Gastroesophageal sphincter (tissue), 3 donors: ENCODE measurements around the gene SLC37A1.

Experiments
- EP300 ChIP-seq: sonication (generic); formaldehyde crosslinking; IDR thresholded peaks from one replicate; pipeline ENCODE4 v1.6.1; 2017; ENCODE audit warnings: antibody characterized with exemption, mild to moderate bottlenecking
- POLR2A ChIP-seq, 2 donors: fragments of 450-650 bp; IDR thresholded peaks; one replicate each; pipeline ENCODE4 v1.6.1; 2017; ENCODE audit warnings: antibody characterized with exemption in 2 of 2, mild to moderate bottlenecking in 2 of 2, moderate library complexity in 1 of 2
- POLR2AphosphoS5 ChIP-seq: sonication (generic); formaldehyde crosslinking; IDR thresholded peaks from one replicate; pipeline ENCODE4 v1.6.1; 2017; ENCODE audit warnings: antibody characterized with exemption
- TF ChIP-seq, protein P1 (sequence below), 4 experiments: fragments of 200-600 bp in 2 of 4; fragments of 450-650 bp in 2 of 4; sonication (generic) in 1 of 4; IDR thresholded peaks; one replicate each; pipeline ENCODE4 v1.5.1; 2017 to 2019; ENCODE audit warnings: antibody characterized with exemption in 4 of 4, mild to moderate bottlenecking in 2 of 4, moderate library complexity in 2 of 4

DNA sequence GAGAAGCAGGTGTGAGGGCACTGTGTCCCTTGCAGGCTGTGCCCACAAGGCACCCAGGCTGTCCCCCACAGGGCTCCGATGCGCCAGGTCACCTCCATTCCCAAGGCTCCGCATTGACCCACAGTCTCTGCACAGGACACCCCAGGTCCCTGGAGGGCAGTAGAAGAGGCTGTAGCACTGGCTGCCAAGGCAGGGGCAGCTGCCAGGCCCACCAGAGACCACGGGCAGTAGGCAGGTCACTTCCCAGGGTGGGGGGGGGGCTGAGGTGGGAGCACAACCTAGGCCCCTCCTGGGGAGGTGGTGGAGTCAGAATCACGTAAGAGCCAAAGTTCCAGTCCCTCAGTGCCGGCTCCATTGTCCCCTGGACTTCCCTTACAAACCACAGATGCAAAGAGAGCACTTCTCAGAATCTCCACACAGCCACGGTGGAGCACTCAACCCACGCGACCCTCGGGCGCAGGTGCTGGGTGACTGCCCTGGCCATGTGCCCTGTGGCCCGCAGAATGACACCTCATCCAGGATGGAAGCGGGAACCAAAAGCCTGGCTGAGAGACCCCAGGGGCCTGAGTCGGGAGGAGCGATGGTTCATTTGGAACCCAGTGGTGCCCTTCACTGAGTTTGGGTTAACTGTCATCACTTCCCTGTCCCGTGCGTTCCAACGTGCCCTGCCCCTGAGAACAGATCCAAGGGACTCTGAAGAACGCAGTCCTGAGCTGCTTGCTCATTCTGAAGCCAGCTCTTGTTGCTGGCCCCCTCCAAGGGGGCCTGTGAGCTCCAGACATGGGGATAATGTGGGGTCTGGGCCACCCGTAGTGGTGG lies 70.0 kb downstream of the SLC37A1 start:
- TF ChIP-seq, protein P1, sequence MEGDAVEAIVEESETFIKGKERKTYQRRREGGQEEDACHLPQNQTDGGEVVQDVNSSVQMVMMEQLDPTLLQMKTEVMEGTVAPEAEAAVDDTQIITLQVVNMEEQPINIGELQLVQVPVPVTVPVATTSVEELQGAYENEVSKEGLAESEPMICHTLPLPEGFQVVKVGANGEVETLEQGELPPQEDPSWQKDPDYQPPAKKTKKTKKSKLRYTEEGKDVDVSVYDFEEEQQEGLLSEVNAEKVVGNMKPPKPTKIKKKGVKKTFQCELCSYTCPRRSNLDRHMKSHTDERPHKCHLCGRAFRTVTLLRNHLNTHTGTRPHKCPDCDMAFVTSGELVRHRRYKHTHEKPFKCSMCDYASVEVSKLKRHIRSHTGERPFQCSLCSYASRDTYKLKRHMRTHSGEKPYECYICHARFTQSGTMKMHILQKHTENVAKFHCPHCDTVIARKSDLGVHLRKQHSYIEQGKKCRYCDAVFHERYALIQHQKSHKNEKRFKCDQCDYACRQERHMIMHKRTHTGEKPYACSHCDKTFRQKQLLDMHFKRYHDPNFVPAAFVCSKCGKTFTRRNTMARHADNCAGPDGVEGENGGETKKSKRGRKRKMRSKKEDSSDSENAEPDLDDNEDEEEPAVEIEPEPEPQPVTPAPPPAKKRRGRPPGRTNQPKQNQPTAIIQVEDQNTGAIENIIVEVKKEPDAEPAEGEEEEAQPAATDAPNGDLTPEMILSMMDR (IDR thresholded peaks at IDR 0.05) = no peak
- no peak for TF ChIP-seq POLR2A (IDR thresholded peaks at IDR 0.05)
- no peak for TF ChIP-seq POLR2AphosphoS5
- TF ChIP-seq EP300 = no peak
